Measurements from ENCODE around the gene TBC1D9B.

- TF ChIP-seq RAD21 (CRISPR knock-in tag; IDR thresholded peaks at IDR 0.05): no peak
- no peak for TF ChIP-seq REST (IDR thresholded peaks at IDR 0.05; ENCODE audit: borderline replicate concordance in 1 of 2, low read depth in 1 of 2, low read length in 2 of 2)
- no peak for TF ChIP-seq KDM5A (IDR thresholded peaks at IDR 0.05; ENCODE audit: borderline replicate concordance, low read length)
- TF ChIP-seq MAZ (IDR thresholded peaks at IDR 0.05; ENCODE audit: borderline replicate concordance, low read depth, low read length): no peak
- TF ChIP-seq MAZ (CRISPR knock-in tag; IDR thresholded peaks at IDR 0.05; ENCODE audit: low read depth): no peak
- no peak for TF ChIP-seq SKIL (CRISPR knock-in tag; IDR thresholded peaks at IDR 0.05; ENCODE audit: borderline replicate concordance)
- no peak for TF ChIP-seq USF2 (IDR thresholded peaks at IDR 0.05; ENCODE audit: low read depth, low read length)
- TF ChIP-seq USF2 (CRISPR knock-in tag; IDR thresholded peaks at IDR 0.05; ENCODE audit: borderline replicate concordance): no peak
- no peak for TF ChIP-seq EZH2 (conservative IDR thresholded peaks at IDR 0.05; ENCODE audit: low read depth, low read length)
- TF ChIP-seq FOXA3 (CRISPR knock-in tag; IDR thresholded peaks at IDR 0.05): no peak
- no peak for TF ChIP-seq ZBTB42 (CRISPR knock-in tag; IDR thresholded peaks at IDR 0.05)
These were observed 47.4 kb downstream of the TBC1D9B start for GRCh38 chr5:179860301-179860700.

All from HepG2 (cell line).